Liver (tissue), 9 donors: ENCODE data around the gene NTF4. TPM values are rescaled to one million over a fixed set of nuclear protein-coding genes. Genes with fewer than 3 reads are reported as not detected.
"Not testable (repeated sequence)": the region's sequence is repeated elsewhere in the genome, so short reads cannot be mapped to it uniquely, and the experiment has no call there.

Experiments used
- DNase-seq: peaks from one replicate; pipeline ENCODE4 v3.0.0-alpha.2; 2017; ENCODE audit warnings: low spot score
- H3K27ac ChIP-seq, 2 donors: one replicate each; pipeline ENCODE4 v1.7.0; 2013; ENCODE audit warnings: inconsistent platforms in 2 of 2, low read length in 2 of 2, control low read depth in 1 of 2, low read depth in 1 of 2, mild to moderate bottlenecking in 1 of 2
- H3K27me3 ChIP-seq, 4 donors: one replicate each; pipeline versions ENCODE4 v1.6.1 to v1.7.0; 2013; ENCODE audit warnings: low read length in 3 of 4, inconsistent platforms in 1 of 4, mild to moderate bottlenecking in 1 of 4, moderate library complexity in 1 of 4; ENCODE audit not compliant: control insufficient read depth in 4 of 4, insufficient read depth in 4 of 4
- H3K36me3 ChIP-seq, 4 donors: one replicate each; pipeline versions ENCODE4 v1.6.1 to v1.7.0; 2013; ENCODE audit warnings: low read length in 3 of 4, mild to moderate bottlenecking in 3 of 4, low read depth in 1 of 4, moderate library complexity in 1 of 4; ENCODE audit not compliant: control insufficient read depth in 4 of 4, insufficient read depth in 3 of 4
- H3K4me1 ChIP-seq, 4 donors: one replicate each; pipeline versions ENCODE4 v1.6.1 to v1.7.0; 2013; ENCODE audit warnings: low read length in 3 of 4, mild to moderate bottlenecking in 3 of 4, moderate library complexity in 1 of 4; ENCODE audit not compliant: control insufficient read depth in 4 of 4, insufficient read depth in 4 of 4
- H3K4me3 ChIP-seq, 3 donors: one replicate each; pipeline versions ENCODE4 v1.6.1 to v1.7.0; 2013; ENCODE audit warnings: low read length in 3 of 3, control low read depth in 1 of 3, low read depth in 1 of 3, mild to moderate bottlenecking in 1 of 3
- H3K9ac ChIP-seq, 2 donors: one replicate each; pipeline ENCODE4 v1.7.0; 2013; ENCODE audit warnings: low read length in 2 of 2, mild to moderate bottlenecking in 2 of 2, moderate library complexity in 2 of 2, control low read depth in 1 of 2, low read depth in 1 of 2
- H3K9me3 ChIP-seq, 4 donors: one replicate each; pipeline versions ENCODE4 v1.6.1 to v1.7.0; 2013; ENCODE audit warnings: low read length in 3 of 4; ENCODE audit not compliant: control insufficient read depth in 4 of 4
- WGBS: extraction: QIAGEN DNeasy Blood & Tissue Kit; methylation state at CpG from one replicate; pipeline ENCODE4 v1.1.7; 2013; 5-methylcytosine and 5-hydroxymethylcytosine counted together
- polyA plus RNA-seq, 2 donors: library from polyadenylated mRNA; stranded (reverse) in 1 of 2; unstranded in 1 of 2; fragments of 200-250 nt in 1 of 2; fragments of >200 nt in 1 of 2; fragmentation: Nextera tagmentation in 1 of 2; extraction: Ambion mirVana in 1 of 2; gene quantifications; one replicate each; pipeline versions ENCODE4 v1.2.1 to v1.2.3, GENCODE V29; 2013 to 2015
- total RNA-seq, 2 donors: library from RNA; depleted of rRNA; stranded (reverse); fragments of >200 nt; gene quantifications; one replicate each; pipeline ENCODE4 v1.2.3, GENCODE V29; 2014
- donor health status: healthy.
- donor health status: healthy.
- donor health status: healthy.
- donor health status: healthy.
- donor health status: healthy.

NTF4 gene
- total and polyA plus RNA-seq, 4 donors = not detected

DNA sequence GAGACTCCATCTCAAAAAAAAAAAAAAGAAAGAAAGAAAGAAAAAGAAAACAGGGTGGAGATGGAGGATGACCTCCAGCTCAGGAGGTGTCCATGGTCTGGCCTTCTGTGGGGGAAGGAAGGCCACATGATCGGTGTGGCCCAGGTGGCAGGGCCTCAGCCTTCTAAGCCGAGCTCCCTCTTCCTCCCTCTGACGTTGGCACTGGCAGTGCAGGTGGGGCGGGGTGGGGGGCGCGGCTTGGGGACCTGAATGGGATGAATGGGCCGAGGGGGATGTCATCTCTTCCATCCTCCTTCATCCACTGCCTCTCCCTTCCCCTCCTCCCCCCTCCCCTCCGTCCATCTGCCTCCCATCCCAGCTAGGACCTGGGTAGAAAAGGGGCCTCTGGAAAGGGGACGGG is 24.9 kb downstream of the NTF4 start:
- not testable (repeated sequence) for H3K9ac ChIP-seq, H3K4me1 ChIP-seq, H3K27me3 ChIP-seq, H3K36me3 ChIP-seq, H3K4me3 ChIP-seq, H3K9me3 ChIP-seq, H3K27ac ChIP-seq, DNase-seq
- WGBS = 60% methylated on average over 9 of the region's 9 CpGs

DNA sequence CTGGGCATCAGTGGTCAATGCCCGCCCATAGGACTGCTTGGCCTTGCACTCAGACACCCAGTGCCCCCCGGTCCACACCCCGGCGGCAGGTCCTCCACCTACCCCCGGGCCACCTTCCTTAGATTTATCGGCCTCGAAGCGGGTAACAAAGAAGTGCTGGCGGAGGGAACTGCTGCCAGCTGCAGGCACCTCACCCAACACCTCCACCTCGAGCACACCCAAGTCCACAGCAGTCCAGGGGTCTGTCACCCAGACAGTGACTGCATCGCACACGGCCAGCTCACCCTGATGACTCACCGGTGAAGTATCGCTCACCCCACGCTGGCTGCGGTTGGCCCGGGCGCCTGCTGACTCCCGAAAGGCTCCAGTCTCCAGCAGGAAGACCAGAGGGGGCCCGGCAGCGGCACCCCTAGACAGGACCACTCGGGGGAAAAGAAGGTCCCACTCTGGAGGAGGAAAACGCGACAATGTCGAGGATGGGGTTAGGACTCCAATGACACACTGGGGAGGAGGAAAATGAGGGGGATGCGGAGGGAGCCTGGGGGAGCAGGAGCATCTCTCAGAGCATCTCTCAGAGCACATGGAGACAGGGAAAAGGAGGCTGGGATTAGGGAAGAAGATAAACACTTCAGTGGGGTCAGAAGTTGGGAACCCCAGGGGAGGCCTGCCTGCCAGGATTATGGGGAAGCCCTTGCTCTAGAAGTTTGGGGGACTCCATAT is 25.9 kb downstream of the NTF4 start:
- H3K27me3 ChIP-seq, DNase-seq, H3K27ac ChIP-seq, H3K9ac ChIP-seq, H3K4me3 ChIP-seq, H3K9me3 ChIP-seq, H3K4me1 ChIP-seq, H3K36me3 ChIP-seq: not testable (repeated sequence)
- 83% methylated on average over 26 of the region's 26 CpGs for WGBS

DNA sequence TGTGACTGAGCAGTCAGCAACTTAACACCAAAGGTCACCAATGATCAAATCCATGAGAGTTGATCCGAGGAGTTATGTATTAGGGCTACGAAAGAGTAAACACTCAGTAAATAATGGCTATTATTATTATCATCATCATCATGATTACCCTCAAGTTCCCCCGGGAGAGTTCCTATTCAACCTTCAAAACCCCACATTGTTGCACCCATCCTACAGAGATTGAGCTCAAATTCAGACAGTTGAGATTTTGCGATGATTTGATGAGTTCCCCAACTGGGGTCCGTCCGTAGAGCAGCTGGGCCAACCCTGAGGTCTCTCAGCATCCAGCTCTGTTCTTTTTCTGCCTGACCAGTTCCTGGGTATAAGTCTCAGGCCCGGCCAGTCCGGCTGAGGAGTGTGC is 26.5 kb downstream of the NTF4 start:
- DNase-seq, H3K9me3 ChIP-seq, H3K4me3 ChIP-seq, H3K9ac ChIP-seq, H3K4me1 ChIP-seq, H3K36me3 ChIP-seq, H3K27ac ChIP-seq, H3K27me3 ChIP-seq: not testable (repeated sequence)
- 86% methylated on average over 7 of the region's 8 CpGs for WGBS

DNA sequence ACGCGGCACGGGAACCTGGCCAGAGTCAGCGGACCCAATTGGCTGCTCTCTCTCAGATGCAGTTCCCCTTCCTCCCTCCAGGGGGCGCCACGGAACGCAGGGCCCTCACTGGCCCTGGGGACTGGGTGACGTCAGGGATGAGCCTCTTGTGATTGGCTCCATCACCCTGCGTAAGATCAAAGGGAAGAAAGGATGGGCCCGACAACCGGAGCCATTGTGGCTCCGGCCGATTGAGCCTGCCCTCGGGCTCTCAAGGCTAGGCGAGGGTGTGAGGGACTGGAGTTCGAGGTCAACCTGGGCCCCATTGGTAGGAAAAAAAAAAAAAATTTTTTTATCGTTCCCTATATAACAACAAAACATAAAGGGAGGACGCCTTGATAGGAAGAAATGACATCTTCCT is 27.8 kb downstream of the NTF4 start, which contains the start of gene CGB1:
Gene CGB1 (minus strand): TSS at position 81 of the 400 bp plus-strand sequence. CDS start 184 bp downstream, outside the sequence.
- 62% methylated on average over 18 of the region's 18 CpGs for WGBS
- H3K9me3 ChIP-seq, H3K4me3 ChIP-seq, DNase-seq, H3K27ac ChIP-seq, H3K36me3 ChIP-seq, H3K4me1 ChIP-seq, H3K9ac ChIP-seq, H3K27me3 ChIP-seq: not testable (repeated sequence)

- not testable (repeated sequence) for H3K27ac ChIP-seq, H3K4me3 ChIP-seq, H3K27me3 ChIP-seq, H3K9me3 ChIP-seq, H3K36me3 ChIP-seq, DNase-seq, H3K9ac ChIP-seq, H3K4me1 ChIP-seq
- WGBS = 33% methylated on average over 28 of the region's 28 CpGs
These were observed 32.8 kb downstream of the NTF4 start, which contains the start of gene CGB2 for GRCh38 chr19:49031642-49032301. CGB2 (plus strand) TSS chr19:49031890; CDS start chr19:49032096, 206 bp downstream.

DNA sequence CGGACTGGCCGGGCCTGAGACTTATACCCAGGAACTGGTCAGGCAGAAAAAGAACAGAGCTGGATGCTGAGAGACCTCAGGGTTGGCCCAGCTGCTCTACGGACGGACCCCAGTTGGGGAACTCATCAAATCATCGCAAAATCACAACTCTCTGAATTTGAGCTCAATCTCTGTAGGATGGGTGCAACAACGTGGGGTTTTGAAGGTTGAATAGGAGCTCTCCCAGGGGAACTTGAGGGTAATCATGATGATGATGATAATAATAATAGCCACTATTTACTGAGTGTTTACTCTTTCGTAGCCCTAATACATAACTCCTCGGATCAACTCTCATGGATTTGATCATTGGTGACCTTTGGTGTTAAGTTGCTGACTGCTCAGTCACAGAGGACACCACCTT is 34.3 kb downstream of the NTF4 start:
- WGBS = 89% methylated on average over 6 of the region's 8 CpGs
- not testable (repeated sequence) for H3K9ac ChIP-seq, H3K4me3 ChIP-seq, DNase-seq, H3K9me3 ChIP-seq, H3K36me3 ChIP-seq, H3K27ac ChIP-seq, H3K27me3 ChIP-seq, H3K4me1 ChIP-seq

DNA sequence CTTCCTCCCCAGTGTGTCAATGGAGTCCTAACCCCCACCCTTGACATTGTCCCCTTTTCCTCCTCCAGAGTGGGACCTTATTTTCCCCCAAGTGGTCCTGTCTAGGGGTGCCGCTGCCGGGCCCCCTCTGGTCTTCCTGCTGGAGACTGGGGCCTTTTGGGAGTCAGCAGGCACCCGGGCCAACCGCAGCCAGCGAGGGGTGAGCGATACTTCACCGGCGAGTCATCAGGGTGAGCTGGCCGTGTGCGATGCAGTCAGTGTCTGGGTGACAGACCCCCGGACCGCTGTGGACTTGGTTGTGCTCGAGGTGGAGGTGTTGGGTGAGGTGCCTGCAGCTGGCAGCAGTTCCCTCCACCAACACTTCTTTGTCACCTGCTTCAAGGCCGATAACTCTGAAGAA is 34.9 kb downstream of the NTF4 start:
- not testable (repeated sequence) for H3K36me3 ChIP-seq, H3K27me3 ChIP-seq, H3K9me3 ChIP-seq, H3K9ac ChIP-seq, DNase-seq, H3K4me3 ChIP-seq, H3K27ac ChIP-seq, H3K4me1 ChIP-seq
- WGBS = 90% methylated on average over 14 of the region's 14 CpGs

DNA sequence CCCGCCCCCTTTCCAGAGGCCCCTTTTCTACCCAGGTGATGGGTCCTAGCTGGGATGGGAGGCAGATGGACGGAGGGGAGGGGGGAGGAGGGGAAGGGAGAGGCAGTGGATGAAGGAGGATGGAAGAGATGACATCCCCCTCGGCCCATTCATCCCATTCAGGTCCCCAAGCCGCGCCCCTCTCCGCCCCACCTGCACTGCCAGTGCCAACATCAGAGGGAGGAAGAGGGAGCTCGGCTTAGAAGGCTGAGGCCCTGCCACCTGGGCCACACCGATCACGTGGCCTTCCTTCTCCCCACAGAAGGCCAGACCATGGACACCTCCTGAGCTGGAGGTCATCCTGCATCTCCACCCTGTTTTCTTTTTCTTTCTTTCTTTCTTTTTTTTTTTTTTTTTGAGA is 35.9 kb downstream of the NTF4 start:
- H3K9me3 ChIP-seq, H3K27ac ChIP-seq, H3K36me3 ChIP-seq, H3K4me1 ChIP-seq, H3K4me3 ChIP-seq, H3K9ac ChIP-seq, H3K27me3 ChIP-seq, DNase-seq: not testable (repeated sequence)
- 79% methylated on average over 9 of the region's 9 CpGs for WGBS
